ENCODE data around the gene KCNIP3. TPM values are rescaled to one million over a fixed set of nuclear protein-coding genes. Genes with fewer than 3 reads are reported as not detected.

Gene KCNIP3
- polyA plus RNA-seq, 3 donors from 2014 or later, result not detected

GRCh38 chr2:95328358-95329125 is 31.4 kb downstream of the KCNIP3 start:
- Mint-ChIP-seq H3K9me3 (no peaks in the 10 kb centered on the region), H3K4me1 (no peaks in the 10 kb centered on the region), H3K36me3 (no peaks in the 10 kb centered on the region), H3K27me3 (ENCODE audit: low read depth in 3 of 3) (no peaks in the 10 kb centered on the region), H3K4me3 (no peak overlapping the region), H3K27ac (no peak overlapping the region)
- DNase-seq, result no peak

DNA sequence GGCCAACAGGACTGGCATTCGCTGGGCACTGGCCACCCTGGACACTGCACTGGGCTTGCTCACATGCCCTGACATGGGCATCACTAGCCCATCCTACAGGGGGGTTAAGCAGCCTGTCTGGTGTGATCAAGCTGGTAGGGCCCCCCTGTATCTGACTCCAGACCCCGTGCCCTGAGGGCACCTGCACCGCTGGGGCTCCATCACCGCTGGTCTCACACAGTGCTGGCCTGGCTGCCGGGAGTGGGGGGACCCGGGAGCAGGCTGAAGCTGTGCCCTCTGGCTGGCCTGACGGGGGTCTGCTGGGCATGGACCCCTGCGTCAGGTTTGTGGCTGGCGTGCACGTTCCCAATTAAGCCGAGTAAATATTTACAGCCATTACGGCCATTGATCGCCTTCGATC is 32.3 kb downstream of the KCNIP3 start:
- Mint-ChIP-seq H3K4me1 (no peaks in the 10 kb centered on the region), H3K9me3 (no peaks in the 10 kb centered on the region), H3K27me3 (ENCODE audit: low read depth in 3 of 3) (peaks cover 0 to 5% (median 3%) of the 10 kb centered on the region in 3 donors), H3K27ac (no peak overlapping the region), H3K36me3 (no peaks in the 10 kb centered on the region), H3K4me3 (no peak overlapping the region)
- DNase-seq, result no peak

- no peaks in the 10 kb centered on the region for H3K9me3 Mint-ChIP-seq
- H3K4me3 Mint-ChIP-seq, result no peak overlapping the region
- peaks cover 0 to 6% (median 5%) of the 10 kb centered on the region in 3 donors for H3K27me3 Mint-ChIP-seq (ENCODE audit: low read depth in 3 of 3)
- no peaks in the 10 kb centered on the region for H3K36me3 Mint-ChIP-seq
- H3K4me1 Mint-ChIP-seq, result no peaks in the 10 kb centered on the region
- no peak overlapping the region for H3K27ac Mint-ChIP-seq
- no peak for DNase-seq
Measured at GRCh38 chr2:95329891-95330793, 33.0 kb downstream of the KCNIP3 start.

DNA sequence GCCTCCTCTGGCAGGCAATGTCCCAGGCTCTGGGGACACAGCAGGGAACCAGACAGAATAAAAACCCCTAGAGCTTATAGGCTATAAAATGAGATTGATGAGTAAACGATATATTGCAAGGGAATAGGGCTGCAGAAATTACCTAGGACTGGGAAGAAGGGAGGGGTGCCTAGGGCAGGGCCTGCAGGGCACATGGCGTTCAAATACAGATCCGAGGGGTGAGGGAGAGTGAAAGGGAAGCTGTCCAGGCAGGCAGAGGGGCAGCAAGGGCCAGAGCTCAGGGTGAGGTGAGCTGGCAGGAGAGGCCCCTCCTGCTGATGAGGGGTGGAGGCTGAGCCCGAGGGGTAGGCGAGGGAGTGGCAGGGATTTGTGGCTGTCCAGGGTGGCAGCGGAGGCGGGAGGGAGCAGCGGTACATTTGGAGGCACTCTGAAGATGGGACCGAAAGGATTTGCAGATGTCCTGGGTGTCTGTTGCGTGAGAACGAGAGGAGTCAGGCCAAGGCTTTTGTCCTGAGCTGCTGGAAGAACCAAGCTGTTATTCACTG is 33.7 kb downstream of the KCNIP3 start:
- H3K36me3 Mint-ChIP-seq, result no peaks in the 10 kb centered on the region
- H3K4me1 Mint-ChIP-seq, result no peaks in the 10 kb centered on the region
- H3K27me3 Mint-ChIP-seq (ENCODE audit: low read depth in 3 of 3), result peaks cover 0 to 6% (median 5%) of the 10 kb centered on the region in 3 donors
- no peak overlapping the region for H3K4me3 Mint-ChIP-seq
- no peak for DNase-seq
- H3K27ac Mint-ChIP-seq, result no peak overlapping the region
- H3K9me3 Mint-ChIP-seq, result no peaks in the 10 kb centered on the region

- H3K27me3 Mint-ChIP-seq (ENCODE audit: low read depth in 3 of 3), result peaks cover 1 to 6% (median 5%) of the 10 kb centered on the region in 3 donors
- H3K9me3 Mint-ChIP-seq, result no peaks in the 10 kb centered on the region
- no peak for DNase-seq
- H3K36me3 Mint-ChIP-seq, result no peaks in the 10 kb centered on the region
- no peaks in the 10 kb centered on the region for H3K4me1 Mint-ChIP-seq
- no peak overlapping the region for H3K4me3 Mint-ChIP-seq
- no peak overlapping the region for H3K27ac Mint-ChIP-seq
Measured at GRCh38 chr2:95331606-95332005, 34.5 kb downstream of the KCNIP3 start.

DNA sequence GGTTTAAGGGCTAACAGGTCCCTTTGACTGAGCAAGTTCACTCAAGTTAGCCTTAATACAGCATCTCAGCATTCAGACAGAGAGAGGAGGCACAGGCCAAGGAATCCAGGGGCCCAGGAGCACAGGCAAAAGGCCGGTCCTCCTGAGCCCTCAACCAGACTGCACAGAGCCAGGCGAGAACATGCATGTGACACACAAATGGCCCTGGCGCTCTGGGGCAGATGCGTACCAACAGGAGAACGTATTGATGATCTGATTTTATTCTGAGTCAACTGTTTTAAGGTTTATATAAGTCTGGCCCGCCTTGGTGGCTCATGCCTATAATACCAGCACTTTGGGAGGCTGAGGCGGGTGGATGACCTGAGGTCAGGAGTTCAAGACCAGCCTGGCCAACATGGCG is 34.9 kb downstream of the KCNIP3 start:
- H3K36me3 Mint-ChIP-seq, result no peaks in the 10 kb centered on the region
- H3K9me3 Mint-ChIP-seq, result no peaks in the 10 kb centered on the region
- H3K27me3 Mint-ChIP-seq (ENCODE audit: low read depth in 3 of 3), result peaks cover 1 to 6% (median 5%) of the 10 kb centered on the region in 3 donors
- DNase-seq, result no peak
- H3K4me1 Mint-ChIP-seq, result no peaks in the 10 kb centered on the region
- no peak overlapping the region for H3K27ac Mint-ChIP-seq
- H3K4me3 Mint-ChIP-seq, result no peak overlapping the region

DNA sequence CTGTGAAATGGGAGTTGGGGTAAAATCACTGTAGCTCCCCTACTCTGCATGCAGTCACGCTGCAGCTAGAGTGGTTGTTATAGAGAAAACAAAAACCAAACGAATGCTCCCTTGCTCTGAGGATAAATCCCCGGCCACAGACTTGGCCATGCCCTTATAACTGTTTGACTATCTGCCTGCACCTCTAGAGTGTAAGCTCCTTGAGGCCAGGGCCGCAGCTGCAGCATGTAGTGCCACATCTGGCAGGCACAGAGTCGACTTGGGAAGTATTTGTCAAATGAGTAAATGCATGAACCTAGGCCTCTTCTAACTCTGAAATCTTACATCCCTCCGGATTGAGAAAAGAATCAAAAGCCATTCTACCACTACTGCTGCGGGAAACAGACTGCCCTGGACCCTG is 35.9 kb downstream of the KCNIP3 start:
- Mint-ChIP-seq H3K4me3 (no peak overlapping the region), H3K4me1 (no peaks in the 10 kb centered on the region), H3K36me3 (no peaks in the 10 kb centered on the region), H3K27me3 (ENCODE audit: low read depth in 3 of 3) (peaks cover 1 to 7% (median 5%) of the 10 kb centered on the region in 3 donors), H3K9me3 (no peaks in the 10 kb centered on the region), H3K27ac (no peak overlapping the region)
- DNase-seq, result no peak

GRCh38 chr2:95333888-95334338 is 36.8 kb downstream of the KCNIP3 start:
- no peak for DNase-seq
- no peak overlapping the region for H3K4me3 Mint-ChIP-seq

GRCh38 chr2:95334916-95335641 is 37.9 kb downstream of the KCNIP3 start:
- Mint-ChIP-seq H3K4me3 (no peak overlapping the region), H3K27ac (no peak overlapping the region), H3K36me3 (no peaks in the 10 kb centered on the region), H3K27me3 (ENCODE audit: low read depth in 3 of 3) (peaks cover 1 to 10% (median 9%) of the 10 kb centered on the region in 3 donors), H3K4me1 (no peaks in the 10 kb centered on the region), H3K9me3 (no peaks in the 10 kb centered on the region)
- DNase-seq, result no peak

More at GRCh38 chr2:95333888-95334338, 36.8 kb downstream of the KCNIP3 start:
- H3K27me3 Mint-ChIP-seq (ENCODE audit: low read depth in 3 of 3), result peaks cover 1 to 7% (median 5%) of the 10 kb centered on the region in 3 donors
- no peak overlapping the region for H3K27ac Mint-ChIP-seq
- no peaks in the 10 kb centered on the region for H3K9me3 Mint-ChIP-seq
- H3K36me3 Mint-ChIP-seq, result no peaks in the 10 kb centered on the region
- H3K4me1 Mint-ChIP-seq, result no peaks in the 10 kb centered on the region

DNA sequence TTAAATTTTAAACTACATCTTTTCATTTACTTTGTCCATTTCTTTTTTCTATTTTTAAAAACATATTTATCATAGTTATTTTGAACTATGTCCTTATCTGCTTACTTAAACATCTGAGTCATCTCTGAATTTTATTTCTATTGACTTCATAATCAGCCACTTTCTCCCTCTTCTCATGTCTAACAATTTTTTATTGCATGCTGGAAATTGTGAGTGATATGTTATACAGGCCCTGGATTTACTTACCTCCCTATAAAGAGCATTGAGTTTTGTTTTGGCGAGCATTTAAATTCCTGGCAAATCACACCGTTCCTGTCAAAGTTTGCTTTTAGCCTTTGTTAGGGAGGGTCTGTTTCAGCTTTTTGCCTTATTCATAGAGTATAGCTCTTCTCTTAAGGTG is 39.3 kb downstream of the KCNIP3 start:
- no peak for DNase-seq
- Mint-ChIP-seq H3K27ac (no peak overlapping the region), H3K9me3 (no peaks in the 10 kb centered on the region), H3K27me3 (ENCODE audit: low read depth in 3 of 3) (peaks cover 5 to 10% (median 9%) of the 10 kb centered on the region in 3 donors), H3K4me3 (no peak overlapping the region), H3K4me1 (no peaks in the 10 kb centered on the region), H3K36me3 (no peaks in the 10 kb centered on the region)

GRCh38 chr2:95337829-95338228 is 40.7 kb downstream of the KCNIP3 start:
- Mint-ChIP-seq H3K36me3 (no peaks in the 10 kb centered on the region), H3K27ac (no peak overlapping the region), H3K4me3 (no peak overlapping the region), H3K27me3 (ENCODE audit: low read depth in 3 of 3) (peaks cover 8 to 10% (median 9%) of the 10 kb centered on the region in 3 donors), H3K4me1 (no peaks in the 10 kb centered on the region), H3K9me3 (no peaks in the 10 kb centered on the region)
- no peak for DNase-seq

DNA sequence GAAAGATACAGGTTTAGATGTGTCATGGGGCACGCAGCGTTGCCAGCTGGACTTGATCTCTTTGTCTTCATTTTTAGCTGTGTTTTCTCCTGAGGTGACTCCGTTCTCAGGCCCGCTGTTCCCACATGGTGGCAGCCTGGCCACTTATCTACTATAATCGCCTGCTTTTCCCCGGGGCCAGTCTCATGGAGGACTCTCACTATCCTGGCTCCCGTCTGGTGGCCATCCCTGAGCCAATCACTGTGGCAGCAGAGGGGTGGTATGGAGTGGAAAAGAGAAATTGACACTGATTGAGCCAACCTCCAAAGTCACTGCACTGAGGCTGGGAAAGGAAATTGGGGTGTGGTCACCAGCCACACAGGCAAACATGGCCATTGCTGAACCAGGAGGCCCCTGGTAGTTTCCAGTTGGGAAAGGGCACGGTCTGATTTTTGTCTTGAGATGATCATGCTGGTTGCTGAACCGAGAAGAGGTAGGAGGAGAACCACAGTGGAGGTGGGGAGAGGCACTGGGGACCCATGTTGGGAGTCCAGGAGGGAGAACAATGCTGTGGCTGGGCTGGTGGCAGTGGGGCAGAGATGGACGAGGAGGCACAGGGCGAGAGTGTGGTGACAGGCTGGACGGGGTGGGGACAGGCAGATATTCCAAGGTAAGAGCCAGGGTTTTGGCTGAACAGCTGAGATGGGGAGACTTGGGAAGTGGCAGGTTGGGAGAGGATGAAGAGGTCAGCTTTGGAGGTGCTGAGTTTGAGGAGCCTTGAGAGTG is 45.6 kb downstream of the KCNIP3 start:
- DNase-seq, result no peak
- peaks cover 4 to 16% (median 9%) of the 10 kb centered on the region in 3 donors for H3K27me3 Mint-ChIP-seq (ENCODE audit: low read depth in 3 of 3)
- no peaks in the 10 kb centered on the region for H3K9me3 Mint-ChIP-seq
- no peak overlapping the region for H3K27ac Mint-ChIP-seq
- H3K36me3 Mint-ChIP-seq, result no peaks in the 10 kb centered on the region
- H3K4me1 Mint-ChIP-seq, result peaks cover 4 to 9% of the 10 kb centered on the region in 2 donors
- H3K4me3 Mint-ChIP-seq, result no peak overlapping the region
